COLO829 (cell line): Measurements from ENCODE around the gene KCNAB1.

Experiments
- DNase-seq: peaks from one replicate; pipeline ENCODE4 v3.0.0; 2012; ENCODE audit warnings: low spot score

Gene KCNAB1

GRCh38 chr3:156407617-156408225 is 287.3 kb downstream of the KCNAB1 start:
- DNase-seq = no peak

DNA sequence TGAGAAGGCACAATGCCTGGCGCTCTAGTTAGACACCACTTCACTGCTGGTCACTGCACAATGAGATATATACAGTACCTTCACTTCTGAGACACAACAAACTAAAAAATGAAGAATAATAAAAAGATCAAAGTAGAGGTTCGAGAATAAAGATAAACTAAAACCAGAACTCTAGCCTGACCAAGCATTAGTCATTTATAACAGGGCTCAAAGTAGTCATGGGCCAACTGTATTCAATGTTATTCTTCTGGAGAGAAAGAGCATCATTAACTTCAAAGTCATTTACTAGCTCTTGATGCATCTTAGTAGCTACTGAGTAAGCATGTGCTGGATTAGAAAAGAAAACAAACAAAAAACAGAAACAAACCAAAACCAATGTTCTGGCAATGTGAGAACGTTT is 289.3 kb downstream of the KCNAB1 start:
- DNase-seq = no peak

DNA sequence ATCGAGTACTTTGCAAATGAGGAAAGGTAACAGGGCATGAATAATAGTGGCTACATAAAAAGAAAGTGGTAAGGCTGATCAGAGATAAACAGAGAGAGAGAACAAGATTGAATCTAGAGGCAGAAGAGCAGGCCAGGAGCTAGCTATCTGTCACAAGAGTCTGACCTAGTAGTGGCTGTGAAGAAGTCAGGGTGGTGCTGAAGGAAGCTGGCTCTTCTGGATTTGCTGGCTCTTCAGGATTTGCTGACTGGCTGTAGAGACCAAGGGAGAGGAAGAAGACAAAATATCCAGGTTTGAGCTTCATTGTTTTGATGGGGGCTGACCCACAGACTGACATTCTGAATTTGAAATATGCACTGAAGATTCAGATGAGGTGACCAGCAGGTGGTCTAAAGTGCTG is 292.2 kb downstream of the KCNAB1 start:
- no peak for DNase-seq

GRCh38 chr3:156413293-156413892 is 293.0 kb downstream of the KCNAB1 start:
- DNase-seq = no peak

GRCh38 chr3:156416846-156417558 is 296.6 kb downstream of the KCNAB1 start:
- DNase-seq = no peak

GRCh38 chr3:156417559-156418132 is 297.3 kb downstream of the KCNAB1 start:
- no peak for DNase-seq

- DNase-seq = no peak
Measured at GRCh38 chr3:156418428-156418827, 298.1 kb downstream of the KCNAB1 start.

DNA sequence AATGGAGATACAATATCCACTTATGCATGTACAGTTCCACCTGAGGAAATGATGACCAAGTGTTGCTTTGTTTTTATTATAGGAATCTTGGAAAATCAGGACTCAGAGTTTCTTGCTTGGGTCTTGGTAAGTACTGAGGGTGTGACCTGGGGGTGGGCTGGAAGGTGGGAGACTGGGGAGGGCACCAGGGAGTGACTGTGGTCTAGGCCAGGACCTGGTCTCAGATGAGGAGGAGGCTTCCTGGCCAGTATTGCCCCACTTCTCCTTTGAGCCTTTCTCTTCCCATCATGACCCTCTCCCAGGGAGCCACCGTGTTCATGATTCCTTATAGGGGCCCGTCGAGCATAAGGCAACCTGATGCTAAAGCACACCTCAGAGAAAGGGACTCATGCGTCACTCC is 301.2 kb downstream of the KCNAB1 start:
- no peak for DNase-seq

DNA sequence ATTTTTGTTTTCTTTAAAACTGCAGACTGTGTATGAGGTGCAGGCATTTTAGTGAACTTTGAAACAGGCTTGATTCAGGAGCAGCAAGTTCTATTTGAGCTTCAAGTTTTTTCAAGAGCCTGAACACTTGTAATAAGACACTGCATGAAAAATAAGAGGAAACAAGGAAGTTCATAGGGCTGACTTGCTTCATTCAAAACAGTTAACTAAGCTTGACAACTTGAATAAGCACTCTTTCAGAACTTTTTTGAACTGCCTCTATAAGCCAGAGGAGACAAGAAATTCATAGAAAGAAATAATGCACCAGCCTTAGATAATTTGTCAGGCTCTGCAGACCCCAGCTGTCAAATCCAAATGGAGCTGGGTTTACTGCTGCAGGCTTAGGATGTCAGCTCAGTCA is 304.4 kb downstream of the KCNAB1 start:
- no peak for DNase-seq

DNA sequence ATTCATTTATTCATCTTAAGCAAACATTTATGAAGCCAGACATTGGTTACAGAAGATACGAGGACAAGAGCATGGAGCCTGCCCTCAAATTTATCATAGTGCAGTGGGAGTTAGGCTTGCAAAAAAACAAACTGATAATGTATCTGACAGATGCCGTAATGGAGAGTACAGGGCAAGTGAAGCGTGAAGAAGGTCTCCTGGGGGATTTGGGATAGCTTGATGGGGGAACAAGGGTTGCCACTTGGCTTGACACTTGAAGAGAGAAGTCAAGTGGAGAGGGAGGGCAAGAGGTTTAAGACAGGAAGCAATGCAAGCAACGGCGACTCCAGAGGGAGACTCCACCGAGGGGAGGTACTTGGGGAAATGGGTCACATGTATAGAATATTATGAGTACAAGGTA is 305.3 kb downstream of the KCNAB1 start:
- DNase-seq = no peak

DNA sequence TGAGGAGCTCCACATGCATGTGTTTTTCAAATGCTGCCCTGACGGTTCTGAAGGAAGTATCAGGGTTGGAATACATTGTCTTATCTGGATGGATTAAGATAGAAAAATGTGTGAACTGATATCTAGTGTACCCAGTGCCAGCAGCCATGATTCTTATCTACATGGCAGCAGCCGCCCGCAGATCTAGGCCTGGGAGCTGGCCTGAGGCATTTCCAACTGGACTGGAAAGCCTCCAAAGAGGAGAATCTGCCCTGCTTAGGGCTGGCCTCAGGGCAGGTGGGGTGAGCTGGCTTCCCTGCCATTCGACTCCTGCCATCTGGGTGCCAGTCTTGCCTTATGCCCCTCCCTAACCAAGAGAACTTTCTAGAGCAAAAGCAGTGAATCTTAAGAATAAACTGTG is 308.7 kb downstream of the KCNAB1 start:
- no peak for DNase-seq

- DNase-seq = no peak
Measured at GRCh38 chr3:156431334-156432124, 311.2 kb downstream of the KCNAB1 start.

- DNase-seq = no peak
Measured at GRCh38 chr3:156432563-156432962, 312.2 kb downstream of the KCNAB1 start.

GRCh38 chr3:156433138-156433537 is 312.8 kb downstream of the KCNAB1 start:
- DNase-seq = no peak

GRCh38 chr3:156433910-156434309 is 313.5 kb downstream of the KCNAB1 start:
- DNase-seq = no peak

DNA sequence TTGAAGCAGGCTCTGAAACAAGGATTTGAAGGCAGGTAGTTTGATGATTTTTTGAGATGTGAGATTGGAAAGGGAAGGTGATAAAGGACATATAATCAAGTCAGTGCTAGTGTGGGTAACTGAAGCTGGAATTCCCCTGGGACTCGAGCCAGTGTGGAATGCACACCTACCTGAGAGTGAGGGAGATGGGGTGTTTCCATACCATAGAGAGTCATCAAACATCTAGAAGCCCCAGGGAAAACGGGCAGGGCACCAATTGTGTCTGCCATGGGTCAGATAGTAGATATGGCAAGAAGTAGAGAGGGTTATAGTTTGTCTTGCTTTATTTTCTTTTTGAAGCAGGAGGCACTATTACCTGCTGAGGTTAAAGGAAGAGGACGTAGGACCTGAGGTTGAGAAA is 314.5 kb downstream of the KCNAB1 start:
- no peak for DNase-seq

DNA sequence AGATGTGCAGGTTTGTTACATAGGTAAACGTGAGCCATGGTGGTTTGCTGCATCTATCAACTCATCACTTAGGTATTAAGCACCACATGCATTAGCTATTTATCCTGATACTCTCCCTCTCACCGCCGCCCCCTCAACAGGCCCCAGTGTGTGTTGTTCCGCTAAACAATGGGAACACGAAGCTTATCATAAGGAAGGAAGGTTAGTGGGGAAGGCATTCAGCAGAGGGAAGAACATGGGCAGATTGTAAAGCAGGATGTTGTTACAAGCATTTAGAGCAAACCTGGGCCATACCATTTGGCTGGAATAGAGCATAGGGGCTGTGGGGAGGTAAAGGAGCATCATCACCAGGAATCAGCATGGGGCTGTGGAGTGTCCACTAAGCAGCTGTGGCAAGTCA is 322.7 kb downstream of the KCNAB1 start:
- DNase-seq = no peak

DNA sequence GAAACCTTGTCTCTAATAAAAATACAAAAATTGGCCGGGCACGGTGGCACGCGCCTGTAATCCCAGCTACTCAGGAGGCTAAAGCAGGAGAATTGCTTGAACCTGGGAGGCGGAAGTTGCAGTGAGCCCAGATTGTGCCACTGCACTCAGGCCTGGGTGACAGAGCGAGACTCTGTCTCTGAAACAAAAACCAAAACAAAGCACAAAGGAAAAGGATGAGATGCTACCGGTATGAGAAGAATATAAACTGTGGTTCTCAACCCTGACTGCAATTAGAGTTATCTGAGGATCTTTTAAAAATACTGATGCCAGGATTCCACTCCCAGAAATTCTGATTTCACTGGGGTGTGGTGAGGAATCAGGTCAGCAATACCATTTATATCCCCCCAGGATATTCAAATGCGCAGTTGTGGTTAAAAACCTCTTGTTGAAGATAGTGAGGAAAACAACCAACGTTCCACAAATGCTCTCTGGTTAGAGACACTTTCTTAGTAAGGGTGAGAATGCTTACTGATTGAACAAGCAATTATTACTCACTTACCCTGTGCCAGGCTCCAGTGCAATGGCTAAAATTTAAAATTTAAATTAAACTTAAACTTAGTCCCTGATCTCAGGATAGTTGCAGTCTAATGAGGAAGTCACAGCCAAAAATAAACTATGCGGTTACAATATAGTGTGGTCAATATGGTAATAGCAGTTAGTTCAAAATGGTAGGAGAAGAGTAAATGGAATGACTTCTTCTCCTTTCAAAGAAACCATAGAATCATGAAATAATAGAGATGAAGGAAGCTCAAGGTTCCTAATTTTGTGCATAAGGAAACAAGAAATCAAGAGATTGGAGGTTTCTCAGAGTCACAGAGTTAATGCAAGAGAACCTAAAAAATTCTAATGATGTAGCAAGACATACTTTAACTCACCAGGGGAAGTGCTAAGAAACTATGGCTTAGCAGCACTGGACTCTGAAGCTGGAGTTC is 325.0 kb downstream of the KCNAB1 start:
- no peak for DNase-seq

- DNase-seq = peak; percentile 78
Measured at GRCh38 chr3:156448300-156448699, 327.9 kb downstream of the KCNAB1 start.

DNA sequence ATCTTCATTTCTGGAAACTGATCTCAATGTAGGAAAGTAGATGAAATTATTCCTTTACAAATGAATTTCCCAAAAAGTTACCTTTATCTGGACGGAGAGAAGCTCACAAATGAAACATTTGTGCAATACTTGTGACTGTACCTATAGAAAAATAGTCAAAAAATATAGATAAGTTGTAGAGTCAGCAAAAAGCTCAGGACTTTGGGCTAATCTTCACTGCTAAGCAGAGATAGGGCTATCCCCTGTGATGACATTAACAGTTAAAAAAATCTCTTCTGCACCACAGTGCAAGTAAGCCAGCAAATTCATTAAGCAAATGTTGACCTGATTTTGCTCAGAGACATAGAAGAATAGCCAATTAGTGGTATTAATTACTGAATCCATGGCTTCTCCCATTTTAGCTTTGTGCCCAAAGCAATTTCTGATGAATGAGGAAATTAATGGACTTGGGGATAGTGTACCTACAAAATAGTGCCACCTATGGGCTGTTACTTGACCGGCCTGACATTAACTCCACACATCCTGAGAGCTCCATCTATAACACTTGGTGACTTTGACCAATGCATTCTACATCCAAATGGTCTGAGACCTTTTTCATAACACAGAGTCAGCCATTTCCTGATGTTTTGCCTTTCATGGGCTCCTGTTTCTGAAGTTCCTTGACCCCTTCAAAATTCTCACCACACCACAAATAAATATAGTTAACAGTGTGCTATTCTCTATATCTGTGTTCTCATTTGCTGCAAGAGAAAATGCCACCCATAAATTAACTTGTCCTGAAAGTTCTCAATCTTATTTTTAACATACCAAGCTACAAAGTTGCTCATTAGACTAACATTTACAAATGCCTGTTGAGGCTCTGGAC is 329.6 kb downstream of the KCNAB1 start:
- DNase-seq = peak; percentile 62
